ENCODE results near the gene ZNF84. TPM values are rescaled to one million over a fixed set of nuclear protein-coding genes. Genes with fewer than 3 reads are reported as not detected.

The ZNF84 gene
- total RNA-seq, 1 experiment from 2014 or later: 36.8 TPM

- TF ChIP-seq SIN3A (IDR thresholded peaks at IDR 0.05; ENCODE audit: borderline replicate concordance, insufficient read depth, low read depth, low read length): no peak
- no peak for TF ChIP-seq POLR2AphosphoS5 (IDR thresholded peaks at IDR 0.05; ENCODE audit: low read depth, low read length)
- no peak for TF ChIP-seq TCF7L2 (IDR thresholded peaks at IDR 0.05; ENCODE audit: low read depth, low read length)
- TF ChIP-seq, protein P1, sequence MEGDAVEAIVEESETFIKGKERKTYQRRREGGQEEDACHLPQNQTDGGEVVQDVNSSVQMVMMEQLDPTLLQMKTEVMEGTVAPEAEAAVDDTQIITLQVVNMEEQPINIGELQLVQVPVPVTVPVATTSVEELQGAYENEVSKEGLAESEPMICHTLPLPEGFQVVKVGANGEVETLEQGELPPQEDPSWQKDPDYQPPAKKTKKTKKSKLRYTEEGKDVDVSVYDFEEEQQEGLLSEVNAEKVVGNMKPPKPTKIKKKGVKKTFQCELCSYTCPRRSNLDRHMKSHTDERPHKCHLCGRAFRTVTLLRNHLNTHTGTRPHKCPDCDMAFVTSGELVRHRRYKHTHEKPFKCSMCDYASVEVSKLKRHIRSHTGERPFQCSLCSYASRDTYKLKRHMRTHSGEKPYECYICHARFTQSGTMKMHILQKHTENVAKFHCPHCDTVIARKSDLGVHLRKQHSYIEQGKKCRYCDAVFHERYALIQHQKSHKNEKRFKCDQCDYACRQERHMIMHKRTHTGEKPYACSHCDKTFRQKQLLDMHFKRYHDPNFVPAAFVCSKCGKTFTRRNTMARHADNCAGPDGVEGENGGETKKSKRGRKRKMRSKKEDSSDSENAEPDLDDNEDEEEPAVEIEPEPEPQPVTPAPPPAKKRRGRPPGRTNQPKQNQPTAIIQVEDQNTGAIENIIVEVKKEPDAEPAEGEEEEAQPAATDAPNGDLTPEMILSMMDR (IDR thresholded peaks at IDR 0.05): no peak
- no peak for TF ChIP-seq REST (IDR thresholded peaks at IDR 0.05; ENCODE audit: insufficient read depth in 1 of 2, low read depth in 2 of 2, low read length in 1 of 2)
- Histone ChIP-seq H3K9me3 (ENCODE audit: control insufficient read depth, insufficient read depth, low read depth, low read length) (peaks cover 90% of the 10 kb centered on the region), H3K36me3 (ENCODE audit: control insufficient read depth, insufficient read depth, low read length) (peaks cover 12% of the 10 kb centered on the region), H3K4me1 (ENCODE audit: control insufficient read depth, insufficient read depth, low read length) (no peaks in the 10 kb centered on the region), H3K27me3 (ENCODE audit: control insufficient read depth, insufficient read depth, low read length) (no peaks in the 10 kb centered on the region), H3K27ac (ENCODE audit: low read length) (no peak overlapping the region), H3K4me3 (ENCODE audit: low read depth in 2 of 2, low read length in 2 of 2) (no peak overlapping the region)
- ChIA-PET CTCF (no interaction called here), POLR2A (no interaction called here)
- in situ Hi-C loops (cut with HindIII; ENCODE audit: low pct_unique_long_range_greater_than_20kb, low sequenced_read_pairs): no loop called here
- no peak for ATAC-seq
- no TSS peak for BruUV-seq (replicated peaks)
- intact Hi-C loops (cut with micrococcal nuclease; ENCODE audit: unreplicated experiment): no loop called here
- DNase-seq (ENCODE audit: low read depth, low spot score): no peak
Observed at GRCh38 chr12:133107121-133107520, 69.8 kb downstream of the ZNF84 start.

- DNase-seq (ENCODE audit: low read depth, low spot score) (no peak), ATAC-seq (no peak)
- Histone ChIP-seq H3K27me3 (ENCODE audit: control insufficient read depth, insufficient read depth, low read length) (no peaks in the 10 kb centered on the region), H3K4me3 (ENCODE audit: low read depth in 2 of 2, low read length in 2 of 2) (no peak overlapping the region), H3K36me3 (ENCODE audit: control insufficient read depth, insufficient read depth, low read length) (peaks cover 12% of the 10 kb centered on the region), H3K27ac (ENCODE audit: low read length) (no peak overlapping the region), H3K9me3 (ENCODE audit: control insufficient read depth, insufficient read depth, low read depth, low read length) (peaks cover 86% of the 10 kb centered on the region), H3K4me1 (ENCODE audit: control insufficient read depth, insufficient read depth, low read length) (no peaks in the 10 kb centered on the region)
- in situ Hi-C loops (cut with HindIII; ENCODE audit: low pct_unique_long_range_greater_than_20kb, low sequenced_read_pairs) (no loop called here), intact Hi-C loops (cut with micrococcal nuclease; ENCODE audit: unreplicated experiment) (no loop called here)
- ChIA-PET POLR2A (no interaction called here), CTCF (no interaction called here)
- BruUV-seq (replicated peaks): no TSS peak
- TF ChIP-seq REST (IDR thresholded peaks at IDR 0.05; ENCODE audit: insufficient read depth in 1 of 2, low read depth in 2 of 2, low read length in 1 of 2) (no peak), POLR2AphosphoS5 (IDR thresholded peaks at IDR 0.05; ENCODE audit: low read depth, low read length) (no peak), SIN3A (IDR thresholded peaks at IDR 0.05; ENCODE audit: borderline replicate concordance, insufficient read depth, low read depth, low read length) (no peak), TCF7L2 (IDR thresholded peaks at IDR 0.05; ENCODE audit: low read depth, low read length) (no peak)
- TF ChIP-seq, protein P1 (IDR thresholded peaks at IDR 0.05): no peak
Observed at GRCh38 chr12:133108150-133108549, 70.8 kb downstream of the ZNF84 start.

Other genes with a start within 250 kb of the ZNF84 start
- 61.1 TPM for gene GOLGA3, start 208.6 kb upstream of the ZNF84 start, total RNA-seq (2021; ENCODE audit: unreplicated experiment)
- gene CHFR, start 149.9 kb upstream of the ZNF84 start, total RNA-seq (2021; ENCODE audit: unreplicated experiment): 74.0 TPM
- 20.6 TPM for gene ZNF605, start 81.2 kb upstream of the ZNF84 start, total RNA-seq (2021; ENCODE audit: unreplicated experiment)
- gene ZNF26, start 51.1 kb upstream of the ZNF84 start, total RNA-seq (2021; ENCODE audit: unreplicated experiment): 22.1 TPM
- gene ZNF140, start 43.4 kb downstream of the ZNF84 start, total RNA-seq (2021; ENCODE audit: unreplicated experiment): 14.3 TPM
- gene ZNF891, start 92.8 kb downstream of the ZNF84 start, total RNA-seq (2021; ENCODE audit: unreplicated experiment): 2.2 TPM
- 12.4 TPM for gene ZNF10, start 93.1 kb downstream of the ZNF84 start, total RNA-seq (2021; ENCODE audit: unreplicated experiment)
- gene ZNF268, start 144.0 kb downstream of the ZNF84 start, total RNA-seq (2021; ENCODE audit: unreplicated experiment): 22.4 TPM
- not detected for gene ANHX, start 198.4 kb downstream of the ZNF84 start, total RNA-seq (2021; ENCODE audit: unreplicated experiment)